HG02973 (cell line): ENCODE results near the gene MT1E.
"Not testable (repeated sequence)": the region's sequence is repeated elsewhere in the genome, so short reads cannot be mapped to it uniquely, and the experiment has no call there.

ENCODE experiments used
- ATAC-seq: cut with Tn5 transposase; IDR thresholded peaks from one replicate; pipeline ENCODE4 v1.9.1; 2021; ENCODE audit warnings: moderate library complexity; ENCODE audit not compliant: unreplicated experiment

MT1E gene

GRCh38 chr16:56643080-56643778 lies 17.6 kb downstream of the MT1E start:
- peak; percentile 51 for ATAC-seq

GRCh38 chr16:56643833-56644232 lies 18.3 kb downstream of the MT1E start:
- no peak for ATAC-seq

GRCh38 chr16:56645311-56645710 lies 19.7 kb downstream of the MT1E start:
- ATAC-seq: no peak

GRCh38 chr16:56645838-56646237 lies 20.3 kb downstream of the MT1E start:
- ATAC-seq: no peak

GRCh38 chr16:56647641-56648431 lies 22.3 kb downstream of the MT1E start:
- no peak for ATAC-seq

GRCh38 chr16:56649271-56649670 lies 23.7 kb downstream of the MT1E start:
- ATAC-seq: no peak

- ATAC-seq: no peak
Measured at GRCh38 chr16:56649820-56650219, 24.2 kb downstream of the MT1E start.

GRCh38 chr16:56651586-56651985 lies 26.0 kb downstream of the MT1E start, which contains the start of gene MT1B:
Gene MT1B, plus strand, starts transcription at chr16:56651886. Its CDS starts 68 bp downstream, at chr16:56651954.
- ATAC-seq: no peak

- no peak for ATAC-seq
Measured at GRCh38 chr16:56652600-56652999, 27.0 kb downstream of the MT1E start.

- ATAC-seq: no peak
Measured at GRCh38 chr16:56653218-56653617, 27.6 kb downstream of the MT1E start.

GRCh38 chr16:56657555-56658326 lies 32.2 kb downstream of the MT1E start, which contains the start of gene MT1F:
Gene MT1F, plus strand, starts transcription at chr16:56657959. Its CDS starts 100 bp downstream, at chr16:56658059.
- no peak for ATAC-seq

GRCh38 chr16:56658327-56658875 lies 32.8 kb downstream of the MT1E start:
- no peak for ATAC-seq

- ATAC-seq: no peak
Measured at GRCh38 chr16:56662357-56663354, 37.1 kb downstream of the MT1E start.

GRCh38 chr16:56664506-56664905 lies 38.9 kb downstream of the MT1E start:
- no peak for ATAC-seq

GRCh38 chr16:56665286-56666261 lies 40.0 kb downstream of the MT1E start:
- ATAC-seq: not testable (repeated sequence)

GRCh38 chr16:56667581-56668571 lies 42.3 kb downstream of the MT1E start, which contains the start of gene MT1G:
Gene MT1G, minus strand, starts transcription at chr16:56668065. Its CDS starts 72 bp downstream, at chr16:56667993.
- ATAC-seq: no peak
